Trophoblast cell (in vitro differentiated cells and primary cell): ENCODE data around the gene SLC17A4.

Source experiments
- DNase-seq, 2 donors: peaks; one replicate each; pipeline ENCODE4 v3.0.0-alpha.2; 2016
- H2AFZ ChIP-seq: 2 replicates; pipeline ENCODE4 v1.6.1; 2013; ENCODE audit warnings: low read length, moderate library complexity, mild to moderate bottlenecking; ENCODE audit not compliant: insufficient read depth, poor library complexity
- H2AK5ac ChIP-seq: 2 replicates; pipeline ENCODE4 v1.6.1; 2013; ENCODE audit warnings: mild to moderate bottlenecking, low read length
- H2BK120ac ChIP-seq: 2 replicates; pipeline ENCODE4 v1.6.1; 2013; ENCODE audit warnings: low read length, mild to moderate bottlenecking, moderate library complexity; ENCODE audit not compliant: insufficient read depth, poor library complexity
- H2BK12ac ChIP-seq: 2 replicates; pipeline ENCODE4 v1.6.1; 2013; ENCODE audit warnings: mild to moderate bottlenecking, low read length, moderate library complexity
- H2BK5ac ChIP-seq: 2 replicates; pipeline ENCODE4 v1.6.1; 2013; ENCODE audit warnings: low read length, low read depth, moderate library complexity, mild to moderate bottlenecking; ENCODE audit not compliant: poor library complexity
- H3K14ac ChIP-seq: 2 replicates; pipeline ENCODE4 v1.6.1; 2013; ENCODE audit warnings: mild to moderate bottlenecking, low read length
- H3K18ac ChIP-seq: 2 replicates; pipeline ENCODE4 v1.6.1; 2013; ENCODE audit warnings: mild to moderate bottlenecking, low read length
- H3K23ac ChIP-seq: 2 replicates; pipeline ENCODE4 v1.6.1; 2013; ENCODE audit warnings: low read length
- H3K27ac ChIP-seq: 2 replicates; pipeline ENCODE4 v1.5.1; 2013; ENCODE audit warnings: low read depth, mild to moderate bottlenecking, inconsistent platforms, low read length, moderate library complexity
- H3K27me3 ChIP-seq: 2 replicates; pipeline ENCODE4 v1.6.1; 2013; ENCODE audit warnings: inconsistent platforms, mild to moderate bottlenecking, low read length, moderate library complexity; ENCODE audit not compliant: insufficient read depth
- H3K36me3 ChIP-seq, 2 experiments: 1 replicate in 1 of 2; 2 replicates in 1 of 2; pipeline ENCODE4 v1.6.1; 2013; ENCODE audit warnings: low read length in 2 of 2, mild to moderate bottlenecking in 2 of 2, moderate library complexity in 1 of 2; ENCODE audit not compliant: insufficient read depth in 2 of 2, control insufficient read depth in 1 of 2
- H3K4ac ChIP-seq: 2 replicates; pipeline ENCODE4 v1.6.1; 2013; ENCODE audit warnings: low read depth, mild to moderate bottlenecking, low read length, moderate library complexity
- H3K4me1 ChIP-seq, 2 experiments: 1 replicate in 1 of 2; 2 replicates in 1 of 2; pipeline ENCODE4 v1.6.1; 2013; ENCODE audit warnings: low read length in 2 of 2, mild to moderate bottlenecking in 2 of 2, moderate library complexity in 1 of 2; ENCODE audit not compliant: insufficient read depth in 2 of 2, control insufficient read depth in 1 of 2
- H3K4me2 ChIP-seq: 2 replicates; pipeline ENCODE4 v1.6.1; 2013; ENCODE audit warnings: inconsistent platforms, mild to moderate bottlenecking, low read length, moderate library complexity
- H3K4me3 ChIP-seq: 2 replicates; pipeline ENCODE4 v1.5.1; 2013; ENCODE audit warnings: mild to moderate bottlenecking, low read depth, low read length, inconsistent platforms
- H3K79me1 ChIP-seq: one replicate; pipeline ENCODE4 v1.6.1; 2013; ENCODE audit warnings: low read length
- H3K79me2 ChIP-seq: 2 replicates; pipeline ENCODE4 v1.6.1; 2013; ENCODE audit warnings: low read length, mild to moderate bottlenecking; ENCODE audit not compliant: control insufficient read depth, insufficient read depth, poor library complexity
- H3K9ac ChIP-seq: 2 replicates; pipeline ENCODE4 v1.6.1; 2013; ENCODE audit warnings: mild to moderate bottlenecking, low read length
- H3K9me3 ChIP-seq: 2 replicates; pipeline ENCODE4 v1.6.1; 2013; ENCODE audit warnings: low read depth, mild to moderate bottlenecking, control low read depth, inconsistent platforms, low read length; ENCODE audit not compliant: insufficient read depth
- H4K12ac ChIP-seq: 2 replicates; pipeline ENCODE4 v1.6.1; 2013; ENCODE audit warnings: low read depth, mild to moderate bottlenecking, low read length, moderate library complexity
- H4K8ac ChIP-seq: 2 replicates; pipeline ENCODE4 v1.6.1; 2013; ENCODE audit warnings: low read depth, mild to moderate bottlenecking, low read length, moderate library complexity
- H4K91ac ChIP-seq: one replicate; pipeline ENCODE4 v1.6.1; 2013; ENCODE audit warnings: low read depth, mild to moderate bottlenecking, low read length, moderate library complexity
- WGBS: extraction: QIAGEN DNeasy Blood & Tissue Kit; methylation state at CpG from one replicate; pipeline ENCODE4 v1.1.7; 2013; ENCODE audit warnings: missing lambda C conversion rate; ENCODE audit not compliant: insufficient read length, insufficient coverage; ENCODE audit errors: extremely low coverage; 5-methylcytosine and 5-hydroxymethylcytosine counted together

Gene SLC17A4

DNA sequence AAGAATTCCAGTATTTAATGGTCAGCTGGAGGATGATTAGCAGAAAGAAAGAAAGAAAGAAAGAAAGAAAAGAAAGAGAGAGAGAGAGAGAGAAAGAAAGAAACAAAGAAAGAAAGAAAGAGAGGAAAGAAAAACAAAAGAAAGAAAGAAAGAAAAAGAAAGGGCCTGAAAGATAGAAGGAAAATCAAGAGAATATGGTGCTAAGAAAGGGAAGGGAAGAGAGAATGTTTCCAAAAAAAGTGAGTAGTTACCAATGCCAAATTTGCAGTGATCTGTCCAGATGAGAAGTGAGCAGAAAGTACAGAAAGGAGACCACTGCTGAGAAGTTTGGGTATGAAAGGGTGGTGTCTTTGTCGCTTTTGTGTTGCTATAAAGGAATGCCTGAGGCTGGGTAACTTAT, 26.6 kb downstream of the SLC17A4 start:
- H4K91ac ChIP-seq: no peak overlapping the region
- H3K27ac ChIP-seq: no peak overlapping the region
- no peaks in the 10 kb centered on the region for H3K79me1 ChIP-seq
- no peak overlapping the region for H2AK5ac ChIP-seq
- no peak overlapping the region for H2BK5ac ChIP-seq
- H2BK12ac ChIP-seq: no peak overlapping the region
- no peak overlapping the region for H3K4me2 ChIP-seq
- no peak overlapping the region for H3K9ac ChIP-seq
- H3K14ac ChIP-seq: no peak overlapping the region
- H4K12ac ChIP-seq: no peak overlapping the region
- H2AFZ ChIP-seq: no peak overlapping the region
- H3K79me2 ChIP-seq: no peaks in the 10 kb centered on the region
- no peak overlapping the region for H3K18ac ChIP-seq
- H3K9me3 ChIP-seq: no peaks in the 10 kb centered on the region
- no peak overlapping the region for H3K23ac ChIP-seq
- H3K4me3 ChIP-seq: no peak overlapping the region
- H2BK120ac ChIP-seq: no peak overlapping the region
- DNase-seq: no peak
- H3K4ac ChIP-seq: no peak overlapping the region
- H3K27me3 ChIP-seq: no peaks in the 10 kb centered on the region
- no peaks in the 10 kb centered on the region for H3K4me1 ChIP-seq
- H4K8ac ChIP-seq: no peak overlapping the region
- H3K36me3 ChIP-seq: no peaks in the 10 kb centered on the region
- WGBS: no CpG with 5 or more reads among the region's 1 CpG

DNA sequence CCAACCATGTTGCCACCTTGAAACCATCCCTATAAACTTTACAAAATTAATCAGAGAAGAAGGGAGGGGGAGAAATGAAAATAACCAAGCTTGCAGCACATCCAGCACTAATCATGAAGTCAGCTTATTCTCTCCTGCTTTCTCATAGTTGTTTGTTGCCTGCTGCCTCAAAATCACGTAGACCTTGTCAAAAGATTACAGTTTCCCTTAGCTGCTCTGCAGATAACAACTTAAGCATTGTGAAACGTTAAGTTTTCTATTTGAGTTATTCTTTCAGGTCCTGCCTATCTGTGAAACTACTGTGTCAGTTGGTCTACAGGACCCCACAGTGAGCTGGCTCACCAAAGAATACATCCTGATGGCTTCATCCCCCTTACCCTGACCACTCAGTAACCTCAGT, 32.9 kb downstream of the SLC17A4 start:
- Histone ChIP-seq H3K4ac (no peak overlapping the region), H3K27ac (no peak overlapping the region), H2AK5ac (no peak overlapping the region), H3K4me2 (no peak overlapping the region), H3K27me3 (no peaks in the 10 kb centered on the region), H2AFZ (no peak overlapping the region), H3K9ac (no peak overlapping the region), H3K79me2 (no peaks in the 10 kb centered on the region), H4K8ac (no peak overlapping the region), H3K4me3 (no peak overlapping the region), H2BK12ac (no peak overlapping the region), H2BK120ac (no peak overlapping the region), H4K12ac (no peak overlapping the region), H3K18ac (no peak overlapping the region), H3K36me3 (no peaks in the 10 kb centered on the region), H3K4me1 (no peaks in the 10 kb centered on the region), H4K91ac (no peak overlapping the region), H3K9me3 (no peaks in the 10 kb centered on the region), H3K23ac (no peak overlapping the region), H3K79me1 (no peaks in the 10 kb centered on the region), H2BK5ac (no peak overlapping the region), H3K14ac (no peak overlapping the region)
- no CpG with 5 or more reads among the region's 2 CpGs for WGBS
- no peak for DNase-seq

DNA sequence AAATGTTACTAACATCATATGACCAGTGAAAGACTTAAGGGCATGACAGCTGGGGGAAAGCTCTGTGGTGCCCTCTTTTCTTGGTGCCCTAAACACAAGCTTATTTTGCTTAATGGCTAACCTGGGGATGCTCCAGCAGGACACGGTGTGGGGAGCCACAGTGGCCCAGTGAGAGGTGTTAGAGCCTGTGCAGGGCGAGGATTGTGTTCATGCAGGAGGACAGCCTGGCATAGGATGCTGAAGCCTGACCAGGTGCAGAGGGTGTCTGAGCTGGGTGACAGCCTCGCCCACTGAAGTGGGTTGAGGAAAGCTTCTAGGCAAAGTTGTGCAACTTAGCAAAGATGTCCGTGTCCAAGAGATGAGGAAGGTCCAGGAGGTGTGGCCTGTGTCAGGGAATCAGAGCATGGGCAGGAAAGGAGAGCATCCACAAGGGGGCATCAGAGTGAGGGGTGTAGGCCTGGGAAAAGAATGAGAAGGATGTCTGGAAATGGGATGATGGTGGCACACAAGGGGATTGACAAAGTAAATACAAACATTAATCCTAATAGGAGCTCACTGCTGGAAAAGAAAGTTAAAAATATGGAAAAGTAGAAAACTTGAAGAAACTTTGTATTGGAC, 33.9 kb downstream of the SLC17A4 start:
- no CpG with 5 or more reads among the region's 4 CpGs for WGBS
- Histone ChIP-seq H4K91ac (no peak overlapping the region), H3K27me3 (no peaks in the 10 kb centered on the region)

DNA sequence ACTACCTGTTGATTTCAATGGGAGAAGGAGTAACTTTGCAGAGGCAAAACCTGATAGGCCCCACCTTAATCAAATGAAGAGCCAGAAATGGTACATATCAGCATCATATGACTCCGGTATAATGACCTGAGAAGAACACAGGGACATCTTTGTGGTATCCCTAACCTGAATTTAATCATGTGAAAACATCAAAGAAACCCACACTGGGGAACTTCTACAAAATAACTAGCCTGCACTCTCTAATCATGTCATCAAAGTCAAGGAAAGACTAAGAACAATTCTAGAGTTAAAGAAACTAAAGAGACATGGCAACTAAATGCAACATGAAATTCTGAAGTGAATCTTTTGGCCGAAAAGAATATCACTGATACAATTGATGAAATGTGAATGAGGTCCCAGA, 34.9 kb downstream of the SLC17A4 start:
- Histone ChIP-seq H3K14ac (no peak overlapping the region), H3K18ac (no peak overlapping the region), H3K27ac (no peak overlapping the region), H3K9me3 (no peaks in the 10 kb centered on the region), H2BK12ac (no peak overlapping the region), H2AFZ (no peak overlapping the region), H3K79me1 (no peaks in the 10 kb centered on the region), H2AK5ac (no peak overlapping the region), H2BK5ac (no peak overlapping the region), H3K27me3 (no peaks in the 10 kb centered on the region), H4K8ac (no peak overlapping the region), H4K91ac (no peak overlapping the region), H3K79me2 (no peaks in the 10 kb centered on the region), H3K4me1 (no peaks in the 10 kb centered on the region), H3K23ac (no peak overlapping the region), H3K9ac (no peak overlapping the region), H3K4me2 (no peak overlapping the region), H3K4me3 (no peak overlapping the region), H3K36me3 (no peaks in the 10 kb centered on the region), H2BK120ac (no peak overlapping the region), H3K4ac (no peak overlapping the region), H4K12ac (no peak overlapping the region)
- no CpG with 5 or more reads among the region's 2 CpGs for WGBS
- DNase-seq: no peak

More for the DNA sequence above, 33.9 kb downstream of the SLC17A4 start:
- Histone ChIP-seq H3K79me1 (no peaks in the 10 kb centered on the region), H3K4ac (no peak overlapping the region), H3K18ac (no peak overlapping the region), H2BK5ac (no peak overlapping the region), H4K8ac (no peak overlapping the region), H3K4me3 (no peak overlapping the region), H3K36me3 (no peaks in the 10 kb centered on the region), H3K79me2 (no peaks in the 10 kb centered on the region), H3K27ac (no peak overlapping the region), H3K14ac (no peak overlapping the region), H3K9me3 (no peaks in the 10 kb centered on the region), H2BK120ac (no peak overlapping the region), H3K9ac (no peak overlapping the region), H4K12ac (no peak overlapping the region), H3K4me1 (no peaks in the 10 kb centered on the region), H2BK12ac (no peak overlapping the region), H2AFZ (no peak overlapping the region), H3K4me2 (no peak overlapping the region), H3K23ac (no peak overlapping the region), H2AK5ac (no peak overlapping the region)
- DNase-seq: peak; percentile 27 to 64
